Mucosa of rectum (tissue), 2 donors: ENCODE data around the gene DYNC1I1.

Source experiments
- H3K27ac ChIP-seq, 2 donors: one replicate each; pipeline ENCODE4 v1.7.0; 2013; ENCODE audit warnings: inconsistent platforms in 2 of 2, low read depth in 2 of 2, low read length in 2 of 2
- H3K27me3 ChIP-seq, 2 donors: one replicate each; pipeline ENCODE4 v1.7.0; 2013; ENCODE audit warnings: low read length in 2 of 2; ENCODE audit not compliant: control insufficient read depth in 2 of 2, insufficient read depth in 2 of 2
- H3K36me3 ChIP-seq, 2 donors: one replicate each; pipeline ENCODE4 v1.7.0; 2013; ENCODE audit warnings: low read length in 2 of 2; ENCODE audit not compliant: control insufficient read depth in 2 of 2, insufficient read depth in 2 of 2
- H3K4me1 ChIP-seq, 2 donors: one replicate each; pipeline ENCODE4 v1.7.0; 2013; ENCODE audit warnings: low read length in 2 of 2, mild to moderate bottlenecking in 1 of 2; ENCODE audit not compliant: control insufficient read depth in 2 of 2, insufficient read depth in 2 of 2
- H3K4me3 ChIP-seq, 2 donors: one replicate each; pipeline ENCODE4 v1.7.0; 2013; ENCODE audit warnings: low read length in 2 of 2
- H3K9ac ChIP-seq, 2 donors: one replicate each; pipeline ENCODE4 v1.7.0; 2013; ENCODE audit warnings: low read length in 2 of 2, low read depth in 1 of 2, mild to moderate bottlenecking in 1 of 2
- H3K9me3 ChIP-seq, 2 donors: one replicate each; pipeline ENCODE4 v1.7.0; 2013; ENCODE audit warnings: low read length in 2 of 2; ENCODE audit not compliant: control insufficient read depth in 2 of 2
- donor health status: healthy.
- donor health status: Normal muscosa, but diverticular disease.

Gene DYNC1I1

GRCh38 chr7:95811846-95812445, 39.6 kb downstream of the DYNC1I1 start:
- no peak overlapping the region for H3K4me3 ChIP-seq

GRCh38 chr7:95814721-95815120, 42.4 kb downstream of the DYNC1I1 start:
- Histone ChIP-seq H3K9me3 (no peaks in the 10 kb centered on the region), H3K36me3 (no peaks in the 10 kb centered on the region), H3K4me3 (no peak overlapping the region), H3K9ac (no peak overlapping the region), H3K27ac (no peak overlapping the region), H3K27me3 (no peaks in the 10 kb centered on the region), H3K4me1 (no peaks in the 10 kb centered on the region)

More at GRCh38 chr7:95811846-95812445, 39.6 kb downstream of the DYNC1I1 start:
- no peaks in the 10 kb centered on the region for H3K4me1 ChIP-seq
- H3K9ac ChIP-seq, result no peak overlapping the region
- no peaks in the 10 kb centered on the region for H3K9me3 ChIP-seq
- no peaks in the 10 kb centered on the region for H3K27me3 ChIP-seq
- no peak overlapping the region for H3K27ac ChIP-seq
- H3K36me3 ChIP-seq, result no peaks in the 10 kb centered on the region

- Histone ChIP-seq H3K9me3 (no peaks in the 10 kb centered on the region), H3K27ac (no peak overlapping the region), H3K36me3 (no peaks in the 10 kb centered on the region), H3K4me1 (no peaks in the 10 kb centered on the region), H3K4me3 (no peak overlapping the region), H3K9ac (no peak overlapping the region), H3K27me3 (no peaks in the 10 kb centered on the region)
Measured at GRCh38 chr7:95817866-95818640, 45.7 kb downstream of the DYNC1I1 start.

GRCh38 chr7:95820778-95821177, 48.4 kb downstream of the DYNC1I1 start:
- no peaks in the 10 kb centered on the region for H3K4me1 ChIP-seq
- no peaks in the 10 kb centered on the region for H3K9me3 ChIP-seq
- H3K27me3 ChIP-seq, result no peaks in the 10 kb centered on the region
- no peak overlapping the region for H3K27ac ChIP-seq
- H3K9ac ChIP-seq, result no peak overlapping the region
- no peak overlapping the region for H3K4me3 ChIP-seq
- H3K36me3 ChIP-seq, result no peaks in the 10 kb centered on the region

- H3K36me3 ChIP-seq, result no peaks in the 10 kb centered on the region
- no peak overlapping the region for H3K27ac ChIP-seq
- no peak overlapping the region for H3K9ac ChIP-seq
- H3K4me1 ChIP-seq, result no peaks in the 10 kb centered on the region
- no peaks in the 10 kb centered on the region for H3K27me3 ChIP-seq
- H3K9me3 ChIP-seq, result no peaks in the 10 kb centered on the region
- no peak overlapping the region for H3K4me3 ChIP-seq
Measured at GRCh38 chr7:95822717-95823116, 50.4 kb downstream of the DYNC1I1 start.

GRCh38 chr7:95824616-95825015, 52.3 kb downstream of the DYNC1I1 start:
- Histone ChIP-seq H3K36me3 (no peaks in the 10 kb centered on the region), H3K27me3 (no peaks in the 10 kb centered on the region), H3K9me3 (no peaks in the 10 kb centered on the region), H3K9ac (no peak overlapping the region), H3K4me1 (no peaks in the 10 kb centered on the region), H3K27ac (no peak overlapping the region), H3K4me3 (no peak overlapping the region)

- Histone ChIP-seq H3K4me3 (no peak overlapping the region), H3K4me1 (no peaks in the 10 kb centered on the region), H3K36me3 (no peaks in the 10 kb centered on the region), H3K27ac (no peak overlapping the region), H3K9ac (no peak overlapping the region), H3K27me3 (no peaks in the 10 kb centered on the region), H3K9me3 (no peaks in the 10 kb centered on the region)
Measured at GRCh38 chr7:95828824-95829790, 56.8 kb downstream of the DYNC1I1 start.

- no peaks in the 10 kb centered on the region for H3K36me3 ChIP-seq
- no peaks in the 10 kb centered on the region for H3K4me1 ChIP-seq
- no peaks in the 10 kb centered on the region for H3K27me3 ChIP-seq
- no peak overlapping the region for H3K9ac ChIP-seq
- H3K4me3 ChIP-seq, result no peak overlapping the region
- no peak overlapping the region for H3K27ac ChIP-seq
- H3K9me3 ChIP-seq, result no peaks in the 10 kb centered on the region
Measured at GRCh38 chr7:95840953-95841950, 68.9 kb downstream of the DYNC1I1 start.

- no peaks in the 10 kb centered on the region for H3K36me3 ChIP-seq
- no peak overlapping the region for H3K9ac ChIP-seq
- no peaks in the 10 kb centered on the region for H3K4me1 ChIP-seq
- H3K27ac ChIP-seq, result no peak overlapping the region
- no peaks in the 10 kb centered on the region for H3K9me3 ChIP-seq
- no peaks in the 10 kb centered on the region for H3K27me3 ChIP-seq
- H3K4me3 ChIP-seq, result no peak overlapping the region
Measured at GRCh38 chr7:95843286-95843685, 70.9 kb downstream of the DYNC1I1 start.
